Measurements from ENCODE around the gene APPL1. TPM values are rescaled to one million over a fixed set of nuclear protein-coding genes. Genes with fewer than 3 reads are reported as not detected.
A peak's percentile ranks its signal among the peaks of the same experiment; 100 is the strongest.
"Not testable (repeated sequence)": the region's sequence is repeated elsewhere in the genome, so short reads cannot be mapped to it uniquely, and the experiment has no call there.

The APPL1 gene
- total RNA-seq, 1 donor from 2014 or later: 30.9 TPM

GRCh38 chr3:57287205-57287604 lies 59.7 kb downstream of the APPL1 start:
- Histone ChIP-seq H3K27me3 (ENCODE audit: control insufficient read depth, insufficient read depth, low read length) (no peaks in the 10 kb centered on the region), H3K4me3 (ENCODE audit: low read depth, low read length) (no peak overlapping the region), H3K36me3 (ENCODE audit: control insufficient read depth, insufficient read depth, low read length) (no peaks in the 10 kb centered on the region)
- DNase-seq (ENCODE audit: low read depth): no peak
- TF ChIP-seq CTCF (IDR thresholded peaks at IDR 0.05; ENCODE audit: insufficient read depth, low read length, poor library complexity, severe bottlenecking): no peak

- no peaks in the 10 kb centered on the region for H3K27me3 ChIP-seq (ENCODE audit: control insufficient read depth, insufficient read depth, low read length)
- no peaks in the 10 kb centered on the region for H3K36me3 ChIP-seq (ENCODE audit: control insufficient read depth, insufficient read depth, low read length)
- H3K4me3 ChIP-seq (ENCODE audit: low read depth, low read length): no peak overlapping the region
- TF ChIP-seq CTCF (IDR thresholded peaks at IDR 0.05; ENCODE audit: insufficient read depth, low read length, poor library complexity, severe bottlenecking): no peak
- DNase-seq (ENCODE audit: low read depth): no peak
Measured at GRCh38 chr3:57288403-57288802, 60.9 kb downstream of the APPL1 start.

GRCh38 chr3:57292159-57292896 lies 64.8 kb downstream of the APPL1 start, which contains the start of gene ASB14:
Gene ASB14, minus strand, starts transcription at chr3:57292685. Its CDS starts 652 bp downstream, at chr3:57292033.
- no peak within 1 kb of the TSS for H3K4me3 ChIP-seq (ENCODE audit: low read depth, low read length)
- no peaks in the 10 kb centered on the region for H3K36me3 ChIP-seq (ENCODE audit: control insufficient read depth, insufficient read depth, low read length)
- H3K27me3 ChIP-seq (ENCODE audit: control insufficient read depth, insufficient read depth, low read length): no peaks in the 10 kb centered on the region
- no peak for DNase-seq (ENCODE audit: low read depth)
- TF ChIP-seq CTCF (IDR thresholded peaks at IDR 0.05; ENCODE audit: insufficient read depth, low read length, poor library complexity, severe bottlenecking): no peak

- no peaks in the 10 kb centered on the region for H3K36me3 ChIP-seq (ENCODE audit: control insufficient read depth, insufficient read depth, low read length)
- no peak for DNase-seq (ENCODE audit: low read depth)
Measured at GRCh38 chr3:57292897-57293526, 65.5 kb downstream of the APPL1 start.

GRCh38 chr3:57298041-57298440 lies 70.5 kb downstream of the APPL1 start:
- H3K27me3 ChIP-seq (ENCODE audit: control insufficient read depth, insufficient read depth, low read length): no peaks in the 10 kb centered on the region
- TF ChIP-seq CTCF (IDR thresholded peaks at IDR 0.05; ENCODE audit: insufficient read depth, low read length, poor library complexity, severe bottlenecking): peak; percentile 21
- DNase-seq (ENCODE audit: low read depth): peak; percentile 59

More at GRCh38 chr3:57292897-57293526, 65.5 kb downstream of the APPL1 start:
- Histone ChIP-seq H3K27me3 (ENCODE audit: control insufficient read depth, insufficient read depth, low read length) (no peaks in the 10 kb centered on the region), H3K4me3 (ENCODE audit: low read depth, low read length) (no peak overlapping the region)
- TF ChIP-seq CTCF (IDR thresholded peaks at IDR 0.05; ENCODE audit: insufficient read depth, low read length, poor library complexity, severe bottlenecking): no peak

GRCh38 chr3:57303520-57303919 lies 76.0 kb downstream of the APPL1 start:
- not testable (repeated sequence) for H3K36me3 ChIP-seq (ENCODE audit: control insufficient read depth, insufficient read depth, low read length); H3K27me3 ChIP-seq (ENCODE audit: control insufficient read depth, insufficient read depth, low read length); H3K4me3 ChIP-seq (ENCODE audit: low read depth, low read length); DNase-seq (ENCODE audit: low read depth)

More at GRCh38 chr3:57298041-57298440, 70.5 kb downstream of the APPL1 start:
- Histone ChIP-seq H3K4me3 (ENCODE audit: low read depth, low read length) (no peak overlapping the region), H3K36me3 (ENCODE audit: control insufficient read depth, insufficient read depth, low read length) (no peaks in the 10 kb centered on the region)

All from kidney epithelial cell (primary cell).